ENCODE data around the gene NRG4.

NRG4 gene

GRCh38 chr15:75994220-75994619 lies 18.0 kb downstream of the NRG4 start:
- Histone ChIP-seq H2AFZ (ENCODE audit: low read length) (no peak overlapping the region), H3K4me2 (ENCODE audit: low read depth, low read length, poor library complexity, severe bottlenecking) (no peak overlapping the region), H3K9ac (ENCODE audit: low read depth, low read length, poor library complexity, severe bottlenecking) (no peak overlapping the region), H3K79me2 (ENCODE audit: insufficient read depth, low read length) (no peaks in the 10 kb centered on the region), H3F3A (ENCODE audit: low read depth) (no peaks in the 10 kb centered on the region), H3K9me2 (replicated peaks; ENCODE audit: low read depth, low read length) (no peaks in the 10 kb centered on the region), H3K4me1 (ENCODE audit: insufficient read depth, low read length, poor library complexity, severe bottlenecking) (no peaks in the 10 kb centered on the region), H4K20me1 (ENCODE audit: insufficient read depth, low read length, poor library complexity, severe bottlenecking) (no peaks in the 10 kb centered on the region), H3K27me3 (ENCODE audit: insufficient read depth, low read length, poor library complexity, severe bottlenecking) (no peaks in the 10 kb centered on the region), H3K36me3 (ENCODE audit: insufficient read depth, low read length) (no peaks in the 10 kb centered on the region), H3K9me3 (ENCODE audit: insufficient read depth, low read depth, low read length) (no peaks in the 10 kb centered on the region), H3K4me3 (ENCODE audit: low read length, poor library complexity, severe bottlenecking) (no peak overlapping the region)
- TF ChIP-seq CTCF (conservative IDR thresholded peaks at IDR 0.05; ENCODE audit: low read length) (no peak), EZH2phosphoT487 (IDR thresholded peaks at IDR 0.05; ENCODE audit: borderline replicate concordance) (no peak)

- no peaks in the 10 kb centered on the region for H4K20me1 ChIP-seq (ENCODE audit: insufficient read depth, low read length, poor library complexity, severe bottlenecking)
- no peaks in the 10 kb centered on the region for H3K9me2 ChIP-seq (replicated peaks; ENCODE audit: low read depth, low read length)
- H3K27me3 ChIP-seq (ENCODE audit: insufficient read depth, low read length, poor library complexity, severe bottlenecking) = no peaks in the 10 kb centered on the region
- TF ChIP-seq EZH2phosphoT487 (IDR thresholded peaks at IDR 0.05; ENCODE audit: borderline replicate concordance) = no peak
- TF ChIP-seq CTCF (conservative IDR thresholded peaks at IDR 0.05; ENCODE audit: low read length) = no peak
- no peak overlapping the region for H2AFZ ChIP-seq (ENCODE audit: low read length)
- H3F3A ChIP-seq (ENCODE audit: low read depth) = no peaks in the 10 kb centered on the region
- no peaks in the 10 kb centered on the region for H3K9me3 ChIP-seq (ENCODE audit: insufficient read depth, low read depth, low read length)
- no peak overlapping the region for H3K4me3 ChIP-seq (ENCODE audit: low read length, poor library complexity, severe bottlenecking)
- no peak overlapping the region for H3K9ac ChIP-seq (ENCODE audit: low read depth, low read length, poor library complexity, severe bottlenecking)
- no peaks in the 10 kb centered on the region for H3K4me1 ChIP-seq (ENCODE audit: insufficient read depth, low read length, poor library complexity, severe bottlenecking)
- no peak overlapping the region for H3K4me2 ChIP-seq (ENCODE audit: low read depth, low read length, poor library complexity, severe bottlenecking)
- H3K36me3 ChIP-seq (ENCODE audit: insufficient read depth, low read length) = no peaks in the 10 kb centered on the region
- H3K79me2 ChIP-seq (ENCODE audit: insufficient read depth, low read length) = no peaks in the 10 kb centered on the region
Measured at GRCh38 chr15:75992897-75993296, 19.3 kb downstream of the NRG4 start.

GRCh38 chr15:75989875-75990274 lies 22.3 kb downstream of the NRG4 start:
- Histone ChIP-seq H3F3A (ENCODE audit: low read depth) (no peaks in the 10 kb centered on the region), H3K4me1 (ENCODE audit: insufficient read depth, low read length, poor library complexity, severe bottlenecking) (no peaks in the 10 kb centered on the region), H3K27me3 (ENCODE audit: insufficient read depth, low read length, poor library complexity, severe bottlenecking) (no peaks in the 10 kb centered on the region), H3K9me2 (replicated peaks; ENCODE audit: low read depth, low read length) (no peaks in the 10 kb centered on the region), H3K4me3 (ENCODE audit: low read length, poor library complexity, severe bottlenecking) (no peak overlapping the region), H2AFZ (ENCODE audit: low read length) (no peak overlapping the region), H3K4me2 (ENCODE audit: low read depth, low read length, poor library complexity, severe bottlenecking) (no peak overlapping the region), H3K9me3 (ENCODE audit: insufficient read depth, low read depth, low read length) (no peaks in the 10 kb centered on the region), H4K20me1 (ENCODE audit: insufficient read depth, low read length, poor library complexity, severe bottlenecking) (no peaks in the 10 kb centered on the region), H3K36me3 (ENCODE audit: insufficient read depth, low read length) (no peaks in the 10 kb centered on the region), H3K79me2 (ENCODE audit: insufficient read depth, low read length) (no peaks in the 10 kb centered on the region), H3K9ac (ENCODE audit: low read depth, low read length, poor library complexity, severe bottlenecking) (no peak overlapping the region)
- no peak for TF ChIP-seq EZH2phosphoT487 (IDR thresholded peaks at IDR 0.05; ENCODE audit: borderline replicate concordance)
- no peak for TF ChIP-seq CTCF (conservative IDR thresholded peaks at IDR 0.05; ENCODE audit: low read length)
